Fibroblast of skin of right biceps (primary cell): Measurements from ENCODE around the gene POLR2H.
A peak's percentile ranks its signal among the peaks of the same experiment; 100 is the strongest.

Experiments used
- DNase-seq: peaks from one replicate; pipeline ENCODE4 v3.0.0-alpha.2; 2013

Gene POLR2H

DNA sequence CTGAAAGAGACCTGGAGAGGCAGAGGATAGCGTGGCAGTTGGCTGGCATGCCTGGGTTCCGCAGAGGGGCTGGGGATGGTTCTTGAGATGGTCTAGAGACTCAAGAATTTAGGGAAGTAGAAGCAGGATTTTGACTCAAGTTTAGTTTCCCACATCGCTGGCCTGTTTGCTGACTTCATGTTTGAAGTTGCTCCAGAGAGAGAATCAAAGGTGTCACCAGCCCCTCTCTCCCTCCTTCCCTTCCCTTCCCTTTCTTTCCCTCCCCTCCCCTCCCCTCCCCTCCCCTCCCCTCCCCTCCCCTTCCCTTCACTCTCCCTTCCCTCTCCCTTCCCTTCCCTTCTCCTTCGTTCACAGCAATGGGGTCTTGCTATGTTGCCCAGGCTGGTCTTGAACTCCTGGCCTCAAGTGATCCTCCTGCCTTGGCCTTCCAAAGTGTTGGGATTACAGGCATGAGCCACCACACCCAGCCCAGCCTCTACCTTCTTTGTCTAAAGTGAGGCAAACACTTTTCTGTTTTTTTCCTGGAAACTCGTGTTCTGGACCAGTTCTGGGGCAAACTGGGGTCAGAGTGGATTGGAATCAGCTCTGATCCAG, 28.5 kb downstream of the POLR2H start:
- no peak for DNase-seq

- no peak for DNase-seq
Observed at GRCh38 chr3:184391266-184391665, 29.8 kb downstream of the POLR2H start.

DNA sequence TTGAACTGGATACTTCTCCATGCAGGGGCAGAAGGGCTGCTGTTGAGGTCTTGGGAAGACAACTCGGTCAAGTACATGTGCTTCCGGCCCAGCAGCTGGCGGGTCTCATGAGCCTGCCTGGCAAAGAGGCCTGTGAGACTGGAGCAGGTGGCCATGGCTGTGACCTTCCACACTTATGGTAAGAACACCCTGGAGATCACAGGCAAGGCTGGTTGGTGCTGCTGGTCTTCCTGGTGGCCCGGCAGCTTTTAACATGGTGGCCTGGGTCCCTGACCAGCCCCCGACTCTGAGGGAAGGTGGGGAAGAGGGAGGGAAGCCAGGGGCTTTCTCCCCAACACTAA, 33.8 kb downstream of the POLR2H start:
- no peak for DNase-seq

DNA sequence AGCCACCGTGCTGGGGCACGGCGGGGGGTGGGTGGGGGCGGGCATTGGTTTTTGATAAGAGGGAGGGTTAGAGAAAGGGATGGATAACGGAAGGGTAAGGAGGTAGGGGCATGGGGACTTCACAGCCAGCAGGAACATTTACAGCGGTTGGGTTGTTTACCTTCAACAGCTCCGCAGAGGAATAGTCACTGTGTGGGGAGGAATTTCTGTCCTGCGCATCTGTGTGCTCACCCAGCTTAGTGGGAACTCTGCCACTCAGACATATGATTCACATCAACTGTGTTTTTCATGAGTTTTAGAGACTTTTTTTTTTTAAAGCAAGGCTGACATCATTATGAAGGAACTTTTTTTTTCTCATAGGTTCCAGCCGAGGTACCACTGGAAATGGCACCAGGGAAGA, 37.9 kb downstream of the POLR2H start:
- DNase-seq: peak; percentile 94

DNA sequence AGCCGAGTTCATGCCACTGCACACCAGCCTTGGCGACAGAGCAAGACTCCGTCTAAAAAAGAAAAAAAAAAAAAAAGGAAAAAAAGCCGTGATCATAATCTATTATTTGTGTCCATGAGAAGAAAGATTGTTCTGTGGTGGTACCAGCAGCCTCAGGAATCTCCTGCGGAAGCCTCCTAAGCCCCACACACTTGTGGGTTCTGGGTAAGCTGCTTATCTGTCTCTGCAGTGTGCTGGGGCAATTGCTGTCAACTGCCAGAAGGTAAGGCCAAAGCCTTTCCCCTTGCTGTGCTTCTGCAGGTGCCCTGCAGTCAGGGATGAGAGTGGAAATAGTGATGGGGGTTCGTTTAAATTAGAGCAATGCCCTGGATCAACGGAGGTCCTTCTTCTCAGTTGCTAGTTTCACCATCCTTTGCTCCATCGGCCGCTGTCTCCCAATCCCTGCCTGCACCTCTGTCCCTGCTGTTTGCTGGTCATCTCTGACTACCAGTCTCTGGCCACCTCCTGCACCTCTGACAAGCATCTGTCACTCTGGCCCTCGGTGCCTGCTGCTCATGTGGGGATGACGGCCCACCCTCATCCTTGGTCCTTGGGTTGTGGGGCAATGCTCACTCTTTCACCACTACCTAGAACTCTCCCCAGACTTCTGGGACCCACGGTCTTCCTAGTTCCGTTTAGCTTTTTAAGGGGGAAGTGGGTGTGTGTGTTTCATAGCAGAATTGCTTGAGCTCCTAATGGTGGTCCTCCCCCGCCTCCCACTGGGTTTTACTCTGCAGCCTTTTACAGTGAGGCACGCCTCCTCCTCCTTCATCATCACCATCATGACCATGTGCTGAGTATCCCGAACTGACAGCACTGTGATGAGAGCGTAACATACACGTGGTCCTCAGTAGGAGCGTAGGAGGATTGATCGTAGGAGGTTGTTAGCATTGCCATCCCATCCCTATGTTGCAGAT, 43.8 kb downstream of the POLR2H start:
- DNase-seq: no peak

DNA sequence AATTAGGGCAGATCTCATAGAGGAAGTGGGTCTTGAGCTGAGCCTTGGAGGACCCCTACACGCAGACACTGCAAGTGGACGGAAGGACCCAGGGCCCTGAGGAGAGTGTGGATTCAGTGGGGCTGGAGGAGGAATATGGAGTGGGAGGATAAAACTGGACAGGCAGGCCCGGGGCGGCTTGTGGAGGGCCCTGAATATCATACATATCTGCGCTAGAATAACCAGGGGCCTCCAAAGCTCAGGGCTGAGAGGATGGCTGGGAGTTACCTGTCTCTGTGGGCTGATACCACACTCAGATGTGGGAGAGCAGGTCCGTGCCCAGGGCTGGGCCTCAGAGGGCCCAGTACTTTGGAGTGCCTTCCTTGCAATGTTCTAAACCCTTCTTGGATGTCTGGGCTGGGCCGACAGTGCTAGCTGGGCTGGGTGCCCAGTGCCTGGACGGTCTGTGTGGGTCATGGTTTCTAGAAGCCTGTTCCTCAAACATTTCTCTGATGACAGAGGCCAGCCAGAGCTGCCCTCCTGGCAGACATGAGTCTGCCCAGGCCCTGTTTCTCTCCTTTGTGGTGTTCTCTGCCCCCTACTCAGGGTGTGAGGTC, 47.9 kb downstream of the POLR2H start:
- DNase-seq: no peak

GRCh38 chr3:184409946-184410500, 48.5 kb downstream of the POLR2H start:
- no peak for DNase-seq

DNA sequence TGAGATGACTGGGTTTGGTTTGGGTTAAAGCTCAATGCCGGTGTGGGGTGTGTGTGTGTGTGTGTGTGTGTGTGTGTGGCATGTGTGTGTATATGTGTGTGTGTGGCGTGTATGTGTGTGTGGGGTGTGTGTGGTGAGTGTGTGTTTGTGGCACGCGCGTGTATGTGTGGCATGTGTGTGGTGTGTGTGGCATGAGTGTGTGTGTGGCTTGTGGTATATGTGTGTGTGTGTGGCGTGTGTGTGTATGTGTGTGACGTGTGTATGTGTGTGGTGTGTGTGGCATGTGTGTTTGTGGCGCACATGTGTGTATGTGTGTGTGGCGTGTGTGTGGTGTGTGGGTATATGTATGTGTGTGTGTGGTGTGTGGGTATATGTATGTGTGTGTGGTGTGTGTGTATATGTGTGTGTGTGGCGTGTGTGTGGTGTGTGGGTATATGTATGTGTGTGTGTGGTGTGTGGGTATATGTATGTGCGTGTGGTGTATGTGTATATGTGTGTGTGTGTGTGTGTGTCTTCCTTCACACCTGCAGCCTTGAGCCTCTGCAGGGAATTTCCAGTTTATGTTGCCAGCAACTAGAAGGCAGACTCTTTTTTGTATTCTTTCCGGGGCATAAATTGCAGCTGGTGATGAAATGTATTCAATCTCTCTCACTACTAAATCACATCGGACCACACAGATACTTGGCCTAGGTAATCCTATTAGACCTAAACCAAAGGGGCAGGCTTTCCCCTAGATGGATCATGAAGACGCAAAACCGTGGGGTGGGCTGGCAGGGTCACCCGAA, 53.1 kb downstream of the POLR2H start:
- DNase-seq: no peak

DNA sequence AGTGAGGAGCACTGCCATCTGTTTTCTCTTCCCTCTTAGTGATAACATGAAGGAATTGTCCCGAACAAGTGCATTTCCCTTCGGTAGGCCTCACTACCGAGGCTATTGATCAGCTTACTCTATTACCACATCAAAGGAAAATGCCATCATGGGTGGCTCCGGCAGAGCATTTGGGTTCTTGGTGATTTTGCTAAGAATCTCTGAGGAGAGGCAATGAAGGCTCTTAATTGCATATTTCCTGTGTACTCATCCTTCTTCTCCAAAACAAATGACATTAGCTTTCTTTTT, 53.6 kb downstream of the POLR2H start:
- DNase-seq: no peak

- DNase-seq: peak; percentile 56
Observed at GRCh38 chr3:184417619-184418327, 56.3 kb downstream of the POLR2H start.
